GM18502 (cell line): ENCODE data around the gene MAGI1.

Experiments used
- ATAC-seq: cut with Tn5 transposase; IDR thresholded peaks from one replicate; pipeline ENCODE4 v1.9.1; 2021; ENCODE audit warnings: mild to moderate bottlenecking; ENCODE audit not compliant: unreplicated experiment, poor library complexity

Gene MAGI1

GRCh38 chr3:65432388-65433003 lies 606.2 kb downstream of the MAGI1 start:
- ATAC-seq: no peak

- no peak for ATAC-seq
Observed at GRCh38 chr3:65425880-65426279, 612.8 kb downstream of the MAGI1 start.

DNA sequence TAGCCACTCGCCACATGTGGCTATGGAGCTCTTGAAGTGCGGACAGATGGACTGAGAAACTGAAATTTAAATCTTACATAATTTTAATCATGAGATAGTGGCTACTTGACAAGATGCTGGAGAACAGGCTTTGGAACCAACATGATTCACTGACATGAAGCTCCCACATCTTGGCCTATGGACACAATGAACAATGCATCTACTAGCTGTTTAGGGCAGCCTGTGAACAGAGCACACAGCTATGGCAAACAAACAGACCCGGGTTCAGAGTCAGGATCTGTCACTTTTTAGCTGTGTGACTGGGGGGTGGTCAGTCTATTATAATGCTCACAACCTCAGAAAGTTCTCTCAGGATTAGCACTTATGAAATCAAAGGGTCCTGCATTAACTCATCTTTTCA lies 616.6 kb downstream of the MAGI1 start:
- ATAC-seq: no peak

DNA sequence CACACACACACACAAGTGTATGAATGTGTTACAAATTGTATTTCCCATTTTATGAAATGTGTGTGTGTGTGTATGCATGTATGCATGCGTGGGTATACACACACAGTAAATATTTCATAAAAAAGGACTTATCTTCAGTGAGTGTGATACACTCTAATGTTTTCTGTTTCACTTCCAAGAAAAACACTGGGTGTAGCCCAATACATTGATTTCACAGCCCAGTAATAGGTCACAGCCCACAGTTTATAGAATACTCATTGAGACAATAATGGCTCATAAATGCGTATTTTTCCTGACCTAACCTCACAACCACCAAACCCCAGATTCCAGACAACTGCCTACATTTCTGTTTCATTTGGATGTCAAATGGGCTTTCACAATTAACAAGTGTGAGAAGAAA lies 619.5 kb downstream of the MAGI1 start:
- no peak for ATAC-seq

DNA sequence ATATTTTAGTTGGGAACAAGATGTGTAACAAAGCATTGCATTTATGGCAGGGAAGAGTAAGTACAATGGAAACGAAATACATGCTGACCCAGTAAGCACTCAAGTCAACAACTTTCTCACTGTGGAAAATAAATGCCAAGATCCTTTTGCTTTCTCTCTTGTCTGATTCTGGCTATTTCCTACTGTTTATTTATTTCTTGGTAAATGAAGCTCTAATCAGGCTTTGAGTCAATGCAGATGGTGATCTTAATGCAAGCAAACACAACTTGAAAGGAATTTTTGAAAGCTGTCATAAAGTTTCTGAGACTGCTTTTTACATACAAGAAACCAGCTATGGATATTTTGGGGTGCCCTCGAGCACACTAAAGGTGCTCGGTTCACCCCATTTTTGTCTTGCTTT lies 624.8 kb downstream of the MAGI1 start:
- no peak for ATAC-seq

DNA sequence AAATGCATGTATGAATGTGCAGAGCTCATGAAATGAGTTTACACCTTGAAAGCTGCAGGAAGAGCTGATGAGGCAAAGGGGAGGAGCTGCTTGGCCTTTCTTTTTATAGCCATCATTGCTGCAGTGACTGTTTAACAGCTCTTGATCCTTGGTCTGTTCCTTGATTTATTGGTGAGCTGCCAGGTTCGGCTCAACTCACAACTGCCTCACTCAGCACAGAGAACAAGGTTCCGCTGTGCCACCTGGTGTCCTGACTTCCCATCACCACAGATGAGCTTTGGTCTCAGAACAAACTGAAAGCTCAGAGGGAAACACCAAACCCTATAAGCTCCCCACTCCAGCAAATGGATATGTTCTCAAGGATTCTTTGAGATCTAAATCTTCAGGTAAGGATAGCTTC lies 626.1 kb downstream of the MAGI1 start:
- ATAC-seq: no peak

DNA sequence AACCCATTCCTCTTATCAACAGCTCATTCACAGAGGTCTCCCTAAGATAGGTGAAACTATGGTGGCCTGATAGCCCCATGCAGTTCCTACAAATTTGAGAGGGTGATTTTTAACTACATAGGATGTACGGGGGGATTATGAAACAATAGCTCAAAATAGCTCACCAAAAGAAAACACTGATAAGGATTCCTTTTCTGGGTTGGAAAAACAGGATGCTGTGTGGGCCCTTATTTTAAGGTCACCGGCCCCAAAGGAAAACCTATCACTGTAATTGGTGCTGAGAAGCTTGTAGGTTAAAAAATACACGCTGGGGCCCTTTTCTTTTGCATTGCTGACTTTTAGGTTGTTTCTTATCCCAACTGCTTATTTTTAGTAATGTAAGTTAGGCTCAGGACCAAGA lies 627.4 kb downstream of the MAGI1 start:
- ATAC-seq: no peak

GRCh38 chr3:65409176-65409569 lies 629.5 kb downstream of the MAGI1 start:
- no peak for ATAC-seq

DNA sequence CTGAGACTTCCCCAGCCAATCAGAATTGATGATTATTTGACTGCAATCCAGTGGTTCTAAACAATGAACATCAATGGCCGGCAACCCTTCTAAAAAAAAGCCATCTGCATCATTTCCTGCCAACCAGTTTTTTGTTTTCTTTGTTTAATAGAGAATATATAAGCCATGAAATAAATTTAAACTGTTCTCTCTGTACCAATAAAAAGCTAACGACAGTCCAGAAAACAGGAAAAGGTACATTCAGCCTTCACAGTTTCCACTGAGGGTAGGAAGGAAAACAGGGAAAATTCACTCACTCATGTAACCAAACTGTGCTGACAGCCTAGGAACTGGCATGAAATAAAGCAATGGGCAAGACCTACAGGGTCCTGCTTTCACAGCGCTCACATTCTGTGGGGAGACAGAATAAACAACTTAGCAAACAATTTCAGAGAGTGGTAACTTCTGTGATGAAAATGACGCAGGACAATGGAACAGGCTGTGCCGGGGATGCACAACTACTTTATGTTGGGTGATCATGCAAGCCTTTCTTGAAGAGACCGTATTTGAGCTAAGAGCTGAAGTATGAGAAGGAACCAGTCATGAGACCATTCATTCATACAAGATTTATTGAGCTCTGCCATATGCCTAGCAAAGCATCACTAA lies 630.1 kb downstream of the MAGI1 start:
- ATAC-seq: no peak

DNA sequence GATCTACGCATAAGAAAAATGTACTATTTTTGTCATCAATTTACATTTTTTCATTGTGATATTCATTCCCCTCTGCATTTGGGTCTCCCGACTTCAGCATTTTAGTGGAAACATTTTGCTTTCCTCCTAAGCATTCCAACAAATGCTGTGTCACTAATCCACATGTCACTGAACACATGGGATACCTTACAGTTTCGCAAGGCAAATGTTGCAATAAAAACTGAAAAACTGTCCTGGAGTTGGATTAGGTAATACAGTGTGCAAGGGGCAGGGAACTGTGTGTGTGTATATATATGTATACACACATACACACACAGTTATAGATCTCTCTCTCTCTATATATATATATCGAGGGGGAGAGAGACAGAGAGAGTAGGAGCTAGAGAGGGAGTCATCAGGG lies 632.2 kb downstream of the MAGI1 start:
- no peak for ATAC-seq

GRCh38 chr3:65402597-65402996 lies 636.1 kb downstream of the MAGI1 start:
- ATAC-seq: no peak

GRCh38 chr3:65401359-65402305 lies 637.1 kb downstream of the MAGI1 start:
- ATAC-seq: no peak

DNA sequence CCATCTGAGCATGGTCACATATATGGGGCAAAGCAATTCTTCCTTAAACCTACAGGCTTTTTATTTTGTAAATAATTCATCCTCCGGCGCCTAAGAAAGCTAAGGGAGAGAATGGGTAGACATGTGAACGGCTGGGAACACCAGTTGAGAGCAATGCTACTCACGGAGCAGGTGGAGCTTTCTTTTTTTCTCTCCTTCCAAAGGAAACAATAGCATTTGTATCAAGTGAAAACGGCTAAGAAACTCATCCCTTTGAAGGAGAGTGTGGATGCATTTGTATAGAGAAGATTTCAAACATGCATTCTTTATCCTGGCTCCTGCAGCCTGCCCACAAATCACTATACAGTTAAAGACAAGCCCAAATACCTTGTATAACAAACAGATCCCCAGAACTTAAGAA lies 637.8 kb downstream of the MAGI1 start:
- ATAC-seq: no peak

- ATAC-seq: no peak
Observed at GRCh38 chr3:65398953-65399352, 639.8 kb downstream of the MAGI1 start.

- no peak for ATAC-seq
Observed at GRCh38 chr3:65396078-65396477, 642.6 kb downstream of the MAGI1 start.

DNA sequence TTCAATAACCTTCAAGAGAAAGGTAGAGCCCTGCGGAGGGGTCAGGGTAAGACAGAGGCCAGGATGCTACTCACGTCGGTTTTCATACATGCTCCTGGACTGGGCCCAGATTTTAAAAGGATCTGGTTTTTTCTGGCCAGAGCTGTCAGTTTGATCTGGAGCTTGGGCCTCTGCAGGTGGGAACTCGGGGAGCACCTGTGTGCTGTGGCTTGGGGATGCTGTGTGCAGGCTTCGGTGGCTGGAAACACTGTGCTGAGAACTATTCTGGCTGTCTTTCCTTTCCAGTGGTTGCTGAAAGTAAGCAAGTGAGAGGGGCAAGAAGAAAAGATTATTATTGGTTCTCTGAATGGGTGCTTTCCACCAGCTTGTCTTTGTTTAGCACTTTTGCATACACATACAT lies 647.6 kb downstream of the MAGI1 start:
- ATAC-seq: no peak

GRCh38 chr3:65385805-65386204 lies 652.9 kb downstream of the MAGI1 start:
- no peak for ATAC-seq

GRCh38 chr3:65381496-65382010 lies 657.2 kb downstream of the MAGI1 start:
- no peak for ATAC-seq

- ATAC-seq: no peak
Observed at GRCh38 chr3:65379223-65379622, 659.5 kb downstream of the MAGI1 start.

- no peak for ATAC-seq
Observed at GRCh38 chr3:65377637-65378036, 661.1 kb downstream of the MAGI1 start.

GRCh38 chr3:65376426-65376825 lies 662.3 kb downstream of the MAGI1 start:
- ATAC-seq: no peak
